DND-41 (cell line): Measurements from ENCODE around the gene NIPSNAP2.

Experiments used
- CTCF ChIP-seq: IDR thresholded peaks from 2 replicates; pipeline ENCODE4 v1.5.1; 2012; ENCODE audit warnings: borderline replicate concordance, low read length, moderate library complexity, mild to moderate bottlenecking; ENCODE audit not compliant: poor library complexity, severe bottlenecking; ENCODE audit errors: extremely low read depth
- EZH2 ChIP-seq: IDR thresholded peaks from 3 replicates; pipeline ENCODE4 v1.6.1; 2012; ENCODE audit warnings: borderline replicate concordance, low read depth, mild to moderate bottlenecking, moderate library complexity, low read length, inconsistent platforms; ENCODE audit not compliant: severe bottlenecking

GRCh38 chr7:55992346-55992745, 28.0 kb downstream of the NIPSNAP2 start:
- TF ChIP-seq CTCF (no peak), EZH2 (no peak)
